ENCODE measurements around the gene ABCC4. TPM values are rescaled to one million over a fixed set of nuclear protein-coding genes. Genes with fewer than 3 reads are reported as not detected.

The ABCC4 gene
- total and polyA plus RNA-seq, 2 experiments from 2014 or later: 4.3 to 12.2 TPM

GRCh38 chr13:95289020-95289444, 12.2 kb downstream of the ABCC4 start:
- TF ChIP-seq ETS1 (IDR thresholded peaks at IDR 0.05): no peak
- no peak for TF ChIP-seq CTCF (conservative IDR thresholded peaks at IDR 0.05; ENCODE audit: low read depth in 2 of 2)
- no peak for TF ChIP-seq ZNF462 (CRISPR knock-in tag; IDR thresholded peaks at IDR 0.05)
- TF ChIP-seq JUNB (IDR thresholded peaks at IDR 0.05; ENCODE audit: unreplicated experiment): no peak
- TF ChIP-seq ZNF331 (CRISPR knock-in tag; IDR thresholded peaks at IDR 0.05; ENCODE audit: low read depth): no peak
- TF ChIP-seq REST (IDR thresholded peaks at IDR 0.05; ENCODE audit: unreplicated experiment): no peak
- TF ChIP-seq EZH2 (IDR thresholded peaks at IDR 0.05; ENCODE audit: low read depth, unreplicated experiment): no peak
- H3K4me2 ChIP-seq: no peak overlapping the region
- 0 out of 2 replicates have a peak overlapping the region, but pooled peaks have one; percentile 30 for H3K27ac ChIP-seq (ENCODE audit: low read depth)
- H3K27me3 Mint-ChIP-seq (ENCODE audit: insufficient read depth, low read depth, poor library complexity): peaks cover 4% of the 10 kb centered on the region
- 0 out of 2 replicates have a peak, but pooled peaks cover 3% of the 10 kb centered on the region for H3K79me2 ChIP-seq (replicated peaks; ENCODE audit: insufficient read depth)
- no peak overlapping the region for H3K4me3 Mint-ChIP-seq
- ATAC-seq (no peak), DNase-seq (ENCODE audit: low spot score) (no peak)
- no peaks in the 10 kb centered on the region; the same call in 1 of the 2 replicates for H4K20me1 ChIP-seq (replicated peaks; ENCODE audit: insufficient read depth)
- H3K36me3 Mint-ChIP-seq (ENCODE audit: low read depth): no peaks in the 10 kb centered on the region; the same call in 2 of the 3 replicates
- H3F3A ChIP-seq (replicated peaks; ENCODE audit: low read depth): no peaks in the 10 kb centered on the region
- no peak overlapping the region for H3K27ac Mint-ChIP-seq
- H3K4me3 ChIP-seq: no peak overlapping the region
- no peak overlapping the region for H2AFZ ChIP-seq
- no peaks in the 10 kb centered on the region; the same call in 2 of the 3 replicates for H3K9me3 Mint-ChIP-seq
- H3K4me1 Mint-ChIP-seq: no peaks in the 10 kb centered on the region
- no peaks in the 10 kb centered on the region for H3K9me2 ChIP-seq (ENCODE audit: insufficient read depth)
- H3K27me3 ChIP-seq (ENCODE audit: insufficient read depth): no peaks in the 10 kb centered on the region
- H3K36me3 ChIP-seq (ENCODE audit: insufficient read depth): no peaks in the 10 kb centered on the region
- H3K4me1 ChIP-seq (ENCODE audit: insufficient read depth): no peaks in the 10 kb centered on the region
